ENCODE results near the gene NDUFA13. TPM values are rescaled to one million over a fixed set of nuclear protein-coding genes. Genes with fewer than 3 reads are reported as not detected.

NDUFA13 gene
- total and polyA plus RNA-seq, 2 experiments from 2014 or later: 80.4 to 615 TPM

DNA sequence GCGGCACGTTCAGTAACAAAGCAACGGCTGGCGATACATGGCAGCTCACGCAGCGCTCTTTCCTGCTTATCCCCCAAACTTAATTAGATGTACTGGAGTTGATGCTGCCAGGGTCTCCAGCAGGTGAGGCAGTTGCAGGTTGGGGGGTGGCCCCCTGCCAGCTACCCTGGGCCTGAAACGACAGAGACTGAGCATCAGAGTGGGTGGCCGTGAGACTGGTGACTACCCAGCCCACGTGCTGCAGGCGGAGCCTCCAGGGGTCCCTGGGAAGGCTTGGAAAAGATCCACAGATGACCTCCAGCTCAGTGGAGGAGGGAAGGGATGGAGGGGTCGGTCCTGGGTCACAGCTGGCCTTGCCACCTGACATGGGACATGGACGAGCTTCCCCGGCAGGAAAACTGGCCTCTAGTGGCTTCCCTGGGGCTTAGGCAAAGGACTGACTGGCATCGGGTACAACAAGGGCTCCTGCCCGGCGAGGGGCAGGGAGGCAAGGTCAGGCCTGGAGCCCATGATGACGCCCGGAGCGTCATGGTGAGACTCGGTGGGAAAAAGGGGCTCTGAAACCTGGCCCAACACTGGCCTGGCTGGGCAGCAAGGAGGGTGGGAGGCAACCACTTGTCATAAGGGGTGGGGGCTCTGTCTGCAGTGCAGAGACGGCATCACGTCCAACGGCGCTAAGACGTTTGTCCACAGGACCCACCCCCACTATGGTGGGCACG lies 46.1 kb downstream of the NDUFA13 start:
- no peaks in the 10 kb centered on the region for H4K20me1 ChIP-seq (ENCODE audit: insufficient read depth, poor library complexity, severe bottlenecking)
- no peaks in the 10 kb centered on the region for H3K4me1 ChIP-seq (ENCODE audit: insufficient read depth)
- no peaks in the 10 kb centered on the region for H3K9me2 ChIP-seq (replicated peaks; ENCODE audit: insufficient read depth)
- TF ChIP-seq EZH2 (IDR thresholded peaks at IDR 0.05; ENCODE audit: borderline replicate concordance) (no peak), EZH2phosphoT487 (IDR thresholded peaks at IDR 0.05; ENCODE audit: low read depth, severe bottlenecking, unreplicated experiment) (no peak)
- TF ChIP-seq, protein P1, sequence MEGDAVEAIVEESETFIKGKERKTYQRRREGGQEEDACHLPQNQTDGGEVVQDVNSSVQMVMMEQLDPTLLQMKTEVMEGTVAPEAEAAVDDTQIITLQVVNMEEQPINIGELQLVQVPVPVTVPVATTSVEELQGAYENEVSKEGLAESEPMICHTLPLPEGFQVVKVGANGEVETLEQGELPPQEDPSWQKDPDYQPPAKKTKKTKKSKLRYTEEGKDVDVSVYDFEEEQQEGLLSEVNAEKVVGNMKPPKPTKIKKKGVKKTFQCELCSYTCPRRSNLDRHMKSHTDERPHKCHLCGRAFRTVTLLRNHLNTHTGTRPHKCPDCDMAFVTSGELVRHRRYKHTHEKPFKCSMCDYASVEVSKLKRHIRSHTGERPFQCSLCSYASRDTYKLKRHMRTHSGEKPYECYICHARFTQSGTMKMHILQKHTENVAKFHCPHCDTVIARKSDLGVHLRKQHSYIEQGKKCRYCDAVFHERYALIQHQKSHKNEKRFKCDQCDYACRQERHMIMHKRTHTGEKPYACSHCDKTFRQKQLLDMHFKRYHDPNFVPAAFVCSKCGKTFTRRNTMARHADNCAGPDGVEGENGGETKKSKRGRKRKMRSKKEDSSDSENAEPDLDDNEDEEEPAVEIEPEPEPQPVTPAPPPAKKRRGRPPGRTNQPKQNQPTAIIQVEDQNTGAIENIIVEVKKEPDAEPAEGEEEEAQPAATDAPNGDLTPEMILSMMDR (IDR thresholded peaks at IDR 0.05; ENCODE audit: poor library complexity): no peak
- H2AFZ ChIP-seq: no peak overlapping the region
- no peaks in the 10 kb centered on the region for H3K27me3 ChIP-seq
- H3K9me3 ChIP-seq (ENCODE audit: low read depth): no peaks in the 10 kb centered on the region
- H3K79me2 ChIP-seq: no peaks in the 10 kb centered on the region
- WGBS (ENCODE audit: low lambda C conversion rate, missing lambda C conversion rate): 91% methylated on average over 26 of the region's 26 CpGs
- no peak overlapping the region for H3K4me2 ChIP-seq
- H3K27ac ChIP-seq: no peak overlapping the region
- no peak for DNase-seq (ENCODE audit: low spot score)
- no peaks in the 10 kb centered on the region for H3K36me3 ChIP-seq (replicated peaks; ENCODE audit: insufficient read depth, low read depth)
- H3K4me3 ChIP-seq: no peak overlapping the region

DNA sequence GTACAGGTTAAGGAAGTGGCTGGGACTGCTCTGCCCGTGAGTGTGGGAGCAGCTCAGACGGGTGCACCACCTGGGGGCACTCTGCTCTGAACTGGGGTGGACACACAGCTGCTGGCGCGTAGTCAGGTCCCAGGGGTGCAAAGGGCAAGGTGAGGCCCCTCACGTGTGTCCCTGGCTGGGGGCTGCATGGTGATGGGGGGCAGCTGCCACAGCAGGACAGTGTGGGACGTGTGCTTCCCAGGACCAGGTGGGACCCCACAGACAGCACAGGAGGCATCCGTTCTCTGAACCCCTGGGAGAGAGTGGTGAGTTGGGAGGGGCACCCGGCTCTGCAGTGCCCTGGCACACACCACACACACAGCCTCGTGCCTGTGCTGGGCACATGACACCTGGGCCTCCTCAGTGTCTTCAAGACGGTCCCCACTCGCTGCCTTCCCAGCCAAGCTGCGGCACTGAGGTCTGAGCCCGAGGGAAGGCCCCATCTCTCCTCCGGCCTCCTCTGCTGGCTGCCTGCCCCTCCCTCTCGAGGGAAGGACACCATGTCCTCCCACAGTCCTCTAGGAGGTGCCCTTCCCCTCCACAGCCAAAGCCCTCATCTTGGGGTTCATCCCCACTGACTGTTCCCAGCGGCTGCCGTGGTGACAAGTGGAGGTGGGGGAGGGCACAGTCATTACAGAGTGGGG lies 46.8 kb downstream of the NDUFA13 start:
- Histone ChIP-seq H3K27ac (no peak overlapping the region), H3K79me2 (no peaks in the 10 kb centered on the region), H2AFZ (no peak overlapping the region), H3K4me2 (no peak overlapping the region), H4K20me1 (ENCODE audit: insufficient read depth, poor library complexity, severe bottlenecking) (no peaks in the 10 kb centered on the region), H3K4me1 (ENCODE audit: insufficient read depth) (no peaks in the 10 kb centered on the region), H3K9me3 (ENCODE audit: low read depth) (no peaks in the 10 kb centered on the region), H3K27me3 (no peaks in the 10 kb centered on the region), H3K4me3 (no peak overlapping the region), H3K9me2 (replicated peaks; ENCODE audit: insufficient read depth) (no peaks in the 10 kb centered on the region), H3K36me3 (replicated peaks; ENCODE audit: insufficient read depth, low read depth) (no peaks in the 10 kb centered on the region)
- WGBS (ENCODE audit: low lambda C conversion rate, missing lambda C conversion rate): 91% methylated on average over 17 of the region's 17 CpGs
- no peak for DNase-seq (ENCODE audit: low spot score)
- TF ChIP-seq EZH2phosphoT487 (IDR thresholded peaks at IDR 0.05; ENCODE audit: low read depth, severe bottlenecking, unreplicated experiment) (no peak), EZH2 (IDR thresholded peaks at IDR 0.05; ENCODE audit: borderline replicate concordance) (no peak)
- TF ChIP-seq, protein P1 (IDR thresholded peaks at IDR 0.05; ENCODE audit: poor library complexity): no peak

DNA sequence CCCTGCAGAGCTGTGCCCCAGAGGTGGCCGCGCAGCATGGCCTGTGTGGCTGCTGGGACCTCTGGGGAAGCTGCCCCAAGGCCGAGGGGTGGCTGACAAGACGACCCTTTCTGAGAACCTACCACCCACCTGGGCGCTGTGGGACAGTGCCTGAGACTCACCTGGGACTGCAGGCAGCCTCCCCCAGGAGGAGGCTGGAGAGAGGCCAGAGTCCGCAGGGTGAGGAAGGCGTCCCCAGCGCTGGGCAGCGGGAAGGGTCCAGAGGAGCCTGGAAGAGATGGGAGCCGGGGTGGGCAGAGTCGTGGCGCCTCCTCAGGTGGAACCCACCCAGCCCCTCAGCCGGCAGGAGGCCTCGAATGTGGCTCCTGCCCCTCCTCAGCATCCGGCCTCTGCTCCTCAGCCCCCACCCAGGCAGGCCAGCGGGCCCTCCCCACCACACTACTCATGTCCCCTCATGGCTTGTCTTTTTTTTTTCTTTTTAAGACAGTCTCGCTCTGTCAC lies 47.4 kb downstream of the NDUFA13 start:
- Histone ChIP-seq H3K9me3 (ENCODE audit: low read depth) (no peaks in the 10 kb centered on the region), H3K36me3 (replicated peaks; ENCODE audit: insufficient read depth, low read depth) (no peaks in the 10 kb centered on the region), H3K4me3 (no peak overlapping the region), H3K79me2 (no peaks in the 10 kb centered on the region), H3K9me2 (replicated peaks; ENCODE audit: insufficient read depth) (no peaks in the 10 kb centered on the region), H4K20me1 (ENCODE audit: insufficient read depth, poor library complexity, severe bottlenecking) (no peaks in the 10 kb centered on the region), H3K27ac (no peak overlapping the region), H2AFZ (no peak overlapping the region), H3K4me2 (no peak overlapping the region), H3K27me3 (no peaks in the 10 kb centered on the region), H3K4me1 (ENCODE audit: insufficient read depth) (no peaks in the 10 kb centered on the region)
- DNase-seq (ENCODE audit: low spot score): no peak
- TF ChIP-seq EZH2 (IDR thresholded peaks at IDR 0.05; ENCODE audit: borderline replicate concordance) (no peak), EZH2phosphoT487 (IDR thresholded peaks at IDR 0.05; ENCODE audit: low read depth, severe bottlenecking, unreplicated experiment) (no peak)
- TF ChIP-seq, protein P1 (IDR thresholded peaks at IDR 0.05; ENCODE audit: poor library complexity): no peak
- WGBS (ENCODE audit: low lambda C conversion rate, missing lambda C conversion rate): 96% methylated on average over 17 of the region's 17 CpGs

Measured in hepatocyte (in vitro differentiated cells).